ENCODE results near the gene SND1.

Gene SND1

DNA sequence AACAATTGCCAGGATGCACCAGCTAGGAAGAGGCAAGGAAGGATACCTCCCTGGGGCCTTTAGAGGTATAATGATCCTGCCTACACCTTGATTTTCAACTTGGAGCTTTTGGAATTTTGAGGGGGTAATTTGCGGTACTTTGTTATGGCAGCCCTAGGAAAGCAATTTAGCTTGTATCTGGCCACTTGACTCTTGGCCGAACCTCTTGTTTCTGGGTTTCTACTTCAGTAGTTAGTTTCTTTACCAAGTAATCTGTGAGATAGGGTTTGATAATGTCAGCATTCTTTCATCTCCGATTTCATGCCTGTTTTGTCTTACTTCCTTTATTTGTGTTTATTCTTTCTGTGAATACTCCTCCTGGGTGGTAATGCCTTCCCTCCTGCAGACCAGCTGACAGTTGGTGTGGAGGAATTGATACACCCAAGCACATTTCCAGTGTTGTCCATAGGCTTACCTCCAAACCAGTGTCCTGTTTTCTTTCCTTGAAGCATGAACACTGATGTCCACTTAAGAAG is 163.7 kb downstream of the SND1 start:
- Histone ChIP-seq H3K27me3 (ENCODE audit: low read length) (no peaks in the 10 kb centered on the region), H3K27ac (ENCODE audit: low read depth, low read length) (no peak overlapping the region), H4K20me1 (ENCODE audit: low read depth, low read length) (no peaks in the 10 kb centered on the region), H3K36me3 (ENCODE audit: low read length) (no peaks in the 10 kb centered on the region), H3K79me2 (ENCODE audit: insufficient read depth, low read length) (peaks cover 65% of the 10 kb centered on the region), H3F3A (ENCODE audit: insufficient read depth) (no peaks in the 10 kb centered on the region), H3K4me2 (ENCODE audit: low read depth, low read length, poor library complexity, severe bottlenecking) (no peak overlapping the region), H3K9me2 (replicated peaks; ENCODE audit: insufficient read depth, low read length) (no peaks in the 10 kb centered on the region), H3K9me3 (ENCODE audit: insufficient read depth, low read length) (no peaks in the 10 kb centered on the region), H3K4me3 (ENCODE audit: insufficient read depth, low read length, poor library complexity, severe bottlenecking) (no peak overlapping the region), H3K9ac (ENCODE audit: low read length) (no peak overlapping the region), H2AFZ (ENCODE audit: low read depth, low read length, severe bottlenecking) (no peak overlapping the region)
- TF ChIP-seq EZH2phosphoT487 (conservative IDR thresholded peaks at IDR 0.05; ENCODE audit: low read length), result no peak
- TF ChIP-seq, protein P1, sequence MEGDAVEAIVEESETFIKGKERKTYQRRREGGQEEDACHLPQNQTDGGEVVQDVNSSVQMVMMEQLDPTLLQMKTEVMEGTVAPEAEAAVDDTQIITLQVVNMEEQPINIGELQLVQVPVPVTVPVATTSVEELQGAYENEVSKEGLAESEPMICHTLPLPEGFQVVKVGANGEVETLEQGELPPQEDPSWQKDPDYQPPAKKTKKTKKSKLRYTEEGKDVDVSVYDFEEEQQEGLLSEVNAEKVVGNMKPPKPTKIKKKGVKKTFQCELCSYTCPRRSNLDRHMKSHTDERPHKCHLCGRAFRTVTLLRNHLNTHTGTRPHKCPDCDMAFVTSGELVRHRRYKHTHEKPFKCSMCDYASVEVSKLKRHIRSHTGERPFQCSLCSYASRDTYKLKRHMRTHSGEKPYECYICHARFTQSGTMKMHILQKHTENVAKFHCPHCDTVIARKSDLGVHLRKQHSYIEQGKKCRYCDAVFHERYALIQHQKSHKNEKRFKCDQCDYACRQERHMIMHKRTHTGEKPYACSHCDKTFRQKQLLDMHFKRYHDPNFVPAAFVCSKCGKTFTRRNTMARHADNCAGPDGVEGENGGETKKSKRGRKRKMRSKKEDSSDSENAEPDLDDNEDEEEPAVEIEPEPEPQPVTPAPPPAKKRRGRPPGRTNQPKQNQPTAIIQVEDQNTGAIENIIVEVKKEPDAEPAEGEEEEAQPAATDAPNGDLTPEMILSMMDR (IDR thresholded peaks at IDR 0.05; ENCODE audit: insufficient read depth, low read length, poor library complexity, severe bottlenecking), result no peak

DNA sequence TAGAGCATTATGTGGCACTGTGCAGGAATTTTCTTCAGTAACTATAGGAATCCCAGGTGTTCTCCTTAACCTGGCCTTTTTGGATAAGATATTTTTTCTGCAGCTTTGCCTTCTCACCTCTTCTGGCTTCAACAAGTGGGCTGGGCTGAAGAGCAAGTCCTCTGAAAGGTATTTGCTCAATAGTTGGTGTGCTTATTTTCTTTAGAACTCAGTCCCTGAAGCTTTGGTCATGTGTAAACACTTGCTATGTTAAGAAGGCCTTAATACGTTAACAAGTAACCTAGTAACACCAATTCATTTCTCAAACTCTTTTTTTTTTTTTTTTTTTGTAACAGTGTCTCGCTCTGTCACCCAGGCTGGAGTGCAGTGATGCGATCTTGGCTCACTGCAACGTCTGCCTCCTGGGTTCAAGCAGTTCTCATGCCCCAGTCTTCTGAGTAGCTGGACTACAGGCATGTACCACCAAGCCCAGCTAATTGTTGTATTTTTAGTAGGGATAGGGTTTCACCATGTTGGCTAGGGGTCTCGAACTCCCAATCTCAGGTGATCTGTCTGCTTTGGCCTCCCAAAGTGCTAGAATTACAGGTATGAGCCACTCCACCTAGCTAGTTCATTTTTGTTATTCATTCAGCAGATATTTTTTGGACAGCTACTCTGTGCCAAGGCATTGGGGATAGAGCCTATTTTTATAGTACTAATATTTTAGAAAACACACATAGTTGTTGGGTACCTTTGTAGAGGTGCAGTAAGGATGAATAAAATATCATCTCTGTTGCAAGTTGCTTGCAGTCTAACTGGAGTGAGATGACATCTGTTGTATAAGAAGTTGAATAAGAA is 164.6 kb downstream of the SND1 start:
- no peak overlapping the region for H3K4me2 ChIP-seq (ENCODE audit: low read depth, low read length, poor library complexity, severe bottlenecking)

DNA sequence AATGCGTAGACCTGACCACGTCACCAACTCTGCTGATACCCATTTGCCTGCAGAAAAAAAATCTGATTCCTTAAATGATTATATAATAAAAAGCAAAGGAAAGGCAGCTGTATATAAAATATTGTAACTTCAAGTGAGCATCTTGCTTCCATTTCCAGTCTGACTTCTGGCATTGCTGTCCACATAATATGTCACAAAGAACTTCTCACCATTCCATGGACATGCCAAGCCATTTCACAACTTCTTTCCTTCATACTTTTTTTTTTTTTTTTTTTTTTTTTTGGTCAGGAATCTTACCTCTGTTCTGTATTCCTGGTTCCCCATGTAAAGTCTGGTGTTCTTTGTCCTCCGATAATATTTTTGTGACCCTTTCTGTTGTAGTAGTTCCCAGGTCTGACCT is 165.5 kb downstream of the SND1 start:
- no peaks in the 10 kb centered on the region for H3K9me2 ChIP-seq (replicated peaks; ENCODE audit: insufficient read depth, low read length)
- no peak overlapping the region for H2AFZ ChIP-seq (ENCODE audit: low read depth, low read length, severe bottlenecking)
- no peaks in the 10 kb centered on the region for H3K9me3 ChIP-seq (ENCODE audit: insufficient read depth, low read length)
- H3K36me3 ChIP-seq (ENCODE audit: low read length), result no peaks in the 10 kb centered on the region
- peaks cover 59% of the 10 kb centered on the region for H3K79me2 ChIP-seq (ENCODE audit: insufficient read depth, low read length)
- no peak overlapping the region for H3K9ac ChIP-seq (ENCODE audit: low read length)
- no peak overlapping the region for H3K4me3 ChIP-seq (ENCODE audit: insufficient read depth, low read length, poor library complexity, severe bottlenecking)
- H3K27ac ChIP-seq (ENCODE audit: low read depth, low read length), result no peak overlapping the region
- TF ChIP-seq EZH2phosphoT487 (conservative IDR thresholded peaks at IDR 0.05; ENCODE audit: low read length), result no peak
- TF ChIP-seq, protein P1 (IDR thresholded peaks at IDR 0.05; ENCODE audit: insufficient read depth, low read length, poor library complexity, severe bottlenecking), result no peak
- H4K20me1 ChIP-seq (ENCODE audit: low read depth, low read length), result no peaks in the 10 kb centered on the region
- no peak overlapping the region for H3K4me2 ChIP-seq (ENCODE audit: low read depth, low read length, poor library complexity, severe bottlenecking)
- no peaks in the 10 kb centered on the region for H3K27me3 ChIP-seq (ENCODE audit: low read length)
- no peaks in the 10 kb centered on the region for H3F3A ChIP-seq (ENCODE audit: insufficient read depth)

More for the DNA sequence above, 164.6 kb downstream of the SND1 start:
- H3K9me2 ChIP-seq (replicated peaks; ENCODE audit: insufficient read depth, low read length), result no peaks in the 10 kb centered on the region
- H3K79me2 ChIP-seq (ENCODE audit: insufficient read depth, low read length), result peaks cover 60% of the 10 kb centered on the region
- no peak overlapping the region for H3K9ac ChIP-seq (ENCODE audit: low read length)
- H3F3A ChIP-seq (ENCODE audit: insufficient read depth), result no peaks in the 10 kb centered on the region
- H2AFZ ChIP-seq (ENCODE audit: low read depth, low read length, severe bottlenecking), result no peak overlapping the region
- TF ChIP-seq, protein P1 (IDR thresholded peaks at IDR 0.05; ENCODE audit: insufficient read depth, low read length, poor library complexity, severe bottlenecking), result no peak
- no peak for TF ChIP-seq EZH2phosphoT487 (conservative IDR thresholded peaks at IDR 0.05; ENCODE audit: low read length)
- no peak overlapping the region for H3K27ac ChIP-seq (ENCODE audit: low read depth, low read length)
- H3K4me3 ChIP-seq (ENCODE audit: insufficient read depth, low read length, poor library complexity, severe bottlenecking), result no peak overlapping the region
- H3K27me3 ChIP-seq (ENCODE audit: low read length), result no peaks in the 10 kb centered on the region
- no peaks in the 10 kb centered on the region for H3K9me3 ChIP-seq (ENCODE audit: insufficient read depth, low read length)
- H4K20me1 ChIP-seq (ENCODE audit: low read depth, low read length), result no peaks in the 10 kb centered on the region
- H3K36me3 ChIP-seq (ENCODE audit: low read length), result no peaks in the 10 kb centered on the region

Measured in SU-DHL-6 (cell line).